Heart left ventricle (tissue), 13 donors: Measurements from ENCODE around the gene DNM3.

Source experiments
- CTCF ChIP-seq, 12 donors: fragments of 200-600 bp; sonication (generic) in 4 of 12; IDR thresholded peaks; one replicate each; pipeline versions ENCODE4 v1.5.0 to v1.8.0; 2018 to 2022; ENCODE audit warnings: antibody characterized with exemption in 12 of 12, mild to moderate bottlenecking in 5 of 12
- POLR2A ChIP-seq, 2 donors: fragments of 450-650 bp; IDR thresholded peaks; one replicate each; pipeline ENCODE4 v1.6.1; 2017; ENCODE audit warnings: antibody characterized with exemption in 2 of 2, mild to moderate bottlenecking in 2 of 2, moderate library complexity in 2 of 2
- donor health status: ischemic (EF 13 %, LVEDD 7.1; RV severe dilation, severe dysfunction).
- donor health status: DM: no; HTN: yes; CAD: no.
- donor health status: DM: no; HTN: no; CAD: no.
- donor health status: ischemic (EF 25% LVEDD 6.9; RV normal size, moderate dysfunction).
- donor health status: ischemic (EF 25% LVEDD 5.7; RV mildly dilated, moderate dysfunction).
- donor health status: ischemic (EF 35%, LVEDD 5.7; RV mildly dilated, moderate dysfunction).
- donor health status: nonischemic (EF 11% LVEDD 7.7; RV severe dilation, severe dysfunction).
- donor health status: DM: yes; HTN: yes; CAD: no.
- donor health status: PGD.
- donor health status: ischemic (EF 29% LVEDD 5.4; RV normal size, mild dysfunction).
- donor health status: nonischemic (EF 23%, LVEDD 6.1; RV moderate dilation, normal function).

- TF ChIP-seq CTCF (IDR thresholded peaks at IDR 0.05) (no peak), POLR2A (IDR thresholded peaks at IDR 0.05) (no peak)
These were observed 153.0 kb downstream of the DNM3 start for GRCh38 chr1:171994293-171994692.
